ENCODE results near the gene GOLGA1. TPM values are rescaled to one million over a fixed set of nuclear protein-coding genes. Genes with fewer than 3 reads are reported as not detected.

GOLGA1 gene
- total and polyA plus RNA-seq, 3 donors from 2014 or later, result 36.1 to 54.2 (median 36.7) TPM

DNA sequence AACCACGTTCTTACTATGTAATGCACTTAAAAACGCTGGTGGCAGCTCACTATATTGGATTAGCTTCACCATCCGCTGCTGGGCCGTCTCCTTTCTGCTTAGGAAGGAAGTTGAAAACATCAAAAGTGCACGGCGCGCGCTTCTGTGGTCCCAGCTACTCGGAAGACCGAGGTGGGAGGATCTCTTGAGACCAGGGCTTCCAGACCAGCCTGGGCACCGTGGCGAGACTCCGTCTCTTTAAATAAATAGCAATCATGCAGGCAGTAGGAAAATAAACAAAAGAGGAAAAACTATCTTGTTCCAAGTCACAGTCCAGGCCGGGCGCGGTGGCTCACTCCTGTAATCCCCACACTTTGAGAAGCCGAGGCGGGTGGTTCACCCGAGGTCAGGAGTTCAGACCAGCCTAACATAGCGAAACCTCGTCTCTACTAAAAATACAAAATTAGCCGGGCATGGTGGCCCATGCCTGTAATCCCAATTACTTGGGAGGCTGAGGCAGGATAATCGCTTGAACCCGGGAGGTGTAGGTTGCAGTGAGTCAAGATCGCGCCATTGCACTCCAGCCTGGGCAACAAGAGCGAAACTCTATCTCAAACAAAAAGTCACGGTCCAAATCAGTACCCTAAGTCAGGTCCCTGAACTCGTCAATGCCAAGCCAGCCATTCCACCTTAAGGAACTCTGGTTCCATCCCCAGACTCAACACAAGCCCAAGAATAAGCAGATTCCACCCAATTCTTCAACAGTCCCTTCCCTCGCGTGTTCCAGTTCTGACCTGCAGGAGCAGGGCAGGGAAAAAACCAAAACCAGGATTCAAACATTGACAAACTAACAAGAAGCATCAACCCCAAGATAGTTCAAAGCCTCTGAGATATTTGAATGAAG, 1.0 kb upstream of the GOLGA1 start:
- peak; percentile 74 for DNase-seq
- TF ChIP-seq, protein P1, sequence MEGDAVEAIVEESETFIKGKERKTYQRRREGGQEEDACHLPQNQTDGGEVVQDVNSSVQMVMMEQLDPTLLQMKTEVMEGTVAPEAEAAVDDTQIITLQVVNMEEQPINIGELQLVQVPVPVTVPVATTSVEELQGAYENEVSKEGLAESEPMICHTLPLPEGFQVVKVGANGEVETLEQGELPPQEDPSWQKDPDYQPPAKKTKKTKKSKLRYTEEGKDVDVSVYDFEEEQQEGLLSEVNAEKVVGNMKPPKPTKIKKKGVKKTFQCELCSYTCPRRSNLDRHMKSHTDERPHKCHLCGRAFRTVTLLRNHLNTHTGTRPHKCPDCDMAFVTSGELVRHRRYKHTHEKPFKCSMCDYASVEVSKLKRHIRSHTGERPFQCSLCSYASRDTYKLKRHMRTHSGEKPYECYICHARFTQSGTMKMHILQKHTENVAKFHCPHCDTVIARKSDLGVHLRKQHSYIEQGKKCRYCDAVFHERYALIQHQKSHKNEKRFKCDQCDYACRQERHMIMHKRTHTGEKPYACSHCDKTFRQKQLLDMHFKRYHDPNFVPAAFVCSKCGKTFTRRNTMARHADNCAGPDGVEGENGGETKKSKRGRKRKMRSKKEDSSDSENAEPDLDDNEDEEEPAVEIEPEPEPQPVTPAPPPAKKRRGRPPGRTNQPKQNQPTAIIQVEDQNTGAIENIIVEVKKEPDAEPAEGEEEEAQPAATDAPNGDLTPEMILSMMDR (IDR thresholded peaks at IDR 0.05), result no peak
- no peak for TF ChIP-seq POLR2A (IDR thresholded peaks at IDR 0.05)
- Histone ChIP-seq H3K4me1 (peaks cover 13% of the 10 kb centered on the region), H3K36me3 (ENCODE audit: low read depth, missing control alignments) (no peaks in the 10 kb centered on the region), H3K27me3 (no peaks in the 10 kb centered on the region), H3K27ac (peak overlapping the region; percentile 91 to 96), H3K4me3 (peak overlapping the region; percentile 84 to 97), H3K9me3 (no peaks in the 10 kb centered on the region)
- WGBS, 2 donors, result 11 to 12% methylated on average over 27 to 31 of the region's 31 CpGs
- intact Hi-C loops (cut with DNase I; ENCODE audit: low total_unique reads), result no loop called here

DNA sequence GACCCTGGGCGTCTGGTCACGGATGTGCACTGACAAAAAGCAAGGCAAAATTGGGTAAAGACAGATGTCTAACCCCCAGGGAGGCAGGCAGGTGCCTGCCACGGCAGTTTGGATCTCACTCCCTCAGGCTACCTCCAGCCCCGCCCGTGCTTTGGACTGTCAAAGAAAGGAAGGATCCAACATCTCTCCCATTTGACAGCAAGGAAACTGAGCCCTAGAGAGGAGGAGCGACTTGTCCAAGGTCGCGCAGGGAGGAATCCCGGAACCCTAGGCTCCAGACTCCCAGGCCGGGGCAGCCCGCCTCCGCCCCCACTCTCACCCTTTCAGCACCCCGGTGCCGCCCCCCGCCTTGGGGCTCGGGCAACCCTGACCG, 376 bp downstream of the GOLGA1 start:
- peak overlapping the region; percentile 84 to 97 for H3K4me3 ChIP-seq
- DNase-seq, result no peak
- no peaks in the 10 kb centered on the region for H3K36me3 ChIP-seq (ENCODE audit: low read depth, missing control alignments)
- H3K27me3 ChIP-seq, result no peaks in the 10 kb centered on the region
- H3K4me1 ChIP-seq, result peaks cover 13% of the 10 kb centered on the region
- TF ChIP-seq POLR2A (IDR thresholded peaks at IDR 0.05), result no peak
- TF ChIP-seq, protein P1 (IDR thresholded peaks at IDR 0.05), result no peak
- intact Hi-C loops (cut with DNase I; ENCODE audit: low total_unique reads), result no loop called here
- WGBS, 2 donors, result 0 to 2% methylated on average over 5 to 17 of the region's 17 CpGs
- H3K9me3 ChIP-seq, result no peaks in the 10 kb centered on the region
- H3K27ac ChIP-seq, result peak overlapping the region; percentile 91 to 96

DNA sequence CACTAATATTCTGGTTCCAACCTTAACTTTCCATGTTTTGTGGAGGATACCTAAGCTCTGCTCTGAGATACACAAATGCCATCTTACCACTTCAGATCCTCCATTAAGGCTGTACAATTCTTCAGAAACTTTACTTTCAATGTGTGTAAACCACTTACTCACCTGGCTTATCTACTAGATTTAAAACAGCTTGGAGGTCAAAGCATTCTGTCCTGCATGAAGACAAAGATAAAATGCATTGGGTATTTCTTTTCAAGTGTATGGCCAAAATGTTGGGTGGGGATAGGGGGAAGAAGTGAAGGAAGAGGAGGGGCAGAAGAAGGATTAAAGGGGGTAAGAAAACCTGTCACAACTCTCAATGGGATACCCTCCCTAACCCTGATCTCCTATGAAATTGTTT, 939 bp downstream of the GOLGA1 start:
- intact Hi-C loops (cut with DNase I; ENCODE audit: low total_unique reads), result no loop called here
- no peaks in the 10 kb centered on the region for H3K9me3 ChIP-seq
- peak overlapping the region in 1 of 2 donors; percentile 91 for H3K27ac ChIP-seq
- no peak for TF ChIP-seq POLR2A (IDR thresholded peaks at IDR 0.05)
- TF ChIP-seq, protein P1 (IDR thresholded peaks at IDR 0.05), result no peak
- H3K4me1 ChIP-seq, result peaks cover 13% of the 10 kb centered on the region
- H3K36me3 ChIP-seq (ENCODE audit: low read depth, missing control alignments), result no peaks in the 10 kb centered on the region
- H3K4me3 ChIP-seq, result peak overlapping the region; percentile 84 to 97
- no peaks in the 10 kb centered on the region for H3K27me3 ChIP-seq
- no peak for DNase-seq

DNA sequence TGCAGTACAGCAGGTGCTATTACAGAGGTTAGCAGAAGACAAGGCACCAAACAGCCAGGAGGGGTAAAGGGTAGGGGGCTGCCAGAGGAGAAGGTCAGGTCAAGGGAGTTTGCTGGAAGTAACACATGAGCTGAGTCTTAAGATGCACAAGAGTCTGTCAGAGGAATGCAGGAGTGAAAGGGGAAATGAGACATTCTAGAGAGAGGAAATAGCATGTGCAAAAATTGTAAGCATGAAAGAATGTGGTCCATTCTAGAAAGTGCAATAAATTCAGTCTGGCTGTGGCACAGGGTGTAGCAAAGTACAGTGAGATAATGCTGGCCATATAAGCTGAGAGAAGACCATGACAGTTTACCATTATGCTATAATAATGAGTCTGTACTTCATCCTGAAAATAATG, 6.6 kb downstream of the GOLGA1 start:
- no peaks in the 10 kb centered on the region for H3K4me1 ChIP-seq
- no peak overlapping the region for H3K27ac ChIP-seq
- no peak overlapping the region for H3K4me3 ChIP-seq
- no peaks in the 10 kb centered on the region for H3K36me3 ChIP-seq (ENCODE audit: low read depth, missing control alignments)
- no peak for DNase-seq
- no peaks in the 10 kb centered on the region for H3K27me3 ChIP-seq
- H3K9me3 ChIP-seq, result no peaks in the 10 kb centered on the region
- TF ChIP-seq, protein P1 (IDR thresholded peaks at IDR 0.05), result no peak
- TF ChIP-seq POLR2A (IDR thresholded peaks at IDR 0.05), result no peak
- intact Hi-C loops (cut with DNase I; ENCODE audit: low total_unique reads), result no loop called here

DNA sequence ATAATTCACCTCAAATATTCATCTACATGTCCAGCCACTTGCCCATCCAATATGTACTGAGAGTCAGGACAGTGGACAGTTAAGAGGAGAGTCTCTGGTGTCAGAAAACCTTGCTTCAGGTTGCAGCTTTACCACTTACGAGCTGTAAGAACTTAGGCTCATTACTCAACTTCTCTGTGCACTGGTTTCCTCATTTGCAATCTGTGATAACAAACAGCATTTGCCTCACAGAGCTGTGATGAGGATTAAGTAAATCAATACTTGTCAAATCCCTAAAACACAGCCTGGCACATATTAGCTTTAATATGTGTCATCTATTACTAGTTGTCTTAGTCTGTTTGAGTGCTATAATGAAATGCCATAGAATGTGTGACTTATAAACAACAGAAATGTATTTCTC, 8.6 kb downstream of the GOLGA1 start:
- Histone ChIP-seq H3K4me3 (no peak overlapping the region), H3K9me3 (no peaks in the 10 kb centered on the region), H3K27ac (no peak overlapping the region), H3K27me3 (no peaks in the 10 kb centered on the region), H3K4me1 (no peaks in the 10 kb centered on the region), H3K36me3 (ENCODE audit: low read depth, missing control alignments) (no peaks in the 10 kb centered on the region)
- intact Hi-C loops (cut with DNase I; ENCODE audit: low total_unique reads), result no loop called here
- TF ChIP-seq, protein P1 (IDR thresholded peaks at IDR 0.05), result no peak
- no peak for TF ChIP-seq POLR2A (IDR thresholded peaks at IDR 0.05)
- no peak for DNase-seq
- 88 to 95% methylated on average over 1 of the region's 1 CpG for WGBS, 2 donors
